GM18505 (cell line): ENCODE data around the gene PPM1A.
A peak's percentile ranks its signal among the peaks of the same experiment; 100 is the strongest.
"Not testable (repeated sequence)": the region's sequence is repeated elsewhere in the genome, so short reads cannot be mapped to it uniquely, and the experiment has no call there.

ENCODE experiments used
- ATAC-seq: cut with Tn5 transposase; IDR thresholded peaks from one replicate; pipeline ENCODE4 v1.9.1; 2021; ENCODE audit not compliant: unreplicated experiment
- POLR2A ChIP-seq: IDR thresholded peaks from 4 replicates; pipeline ENCODE4 v1.6.1; 2011; ENCODE audit warnings: borderline replicate concordance; ENCODE audit not compliant: insufficient read depth, insufficient read length; ENCODE audit errors: extremely low read depth

PPM1A gene

DNA sequence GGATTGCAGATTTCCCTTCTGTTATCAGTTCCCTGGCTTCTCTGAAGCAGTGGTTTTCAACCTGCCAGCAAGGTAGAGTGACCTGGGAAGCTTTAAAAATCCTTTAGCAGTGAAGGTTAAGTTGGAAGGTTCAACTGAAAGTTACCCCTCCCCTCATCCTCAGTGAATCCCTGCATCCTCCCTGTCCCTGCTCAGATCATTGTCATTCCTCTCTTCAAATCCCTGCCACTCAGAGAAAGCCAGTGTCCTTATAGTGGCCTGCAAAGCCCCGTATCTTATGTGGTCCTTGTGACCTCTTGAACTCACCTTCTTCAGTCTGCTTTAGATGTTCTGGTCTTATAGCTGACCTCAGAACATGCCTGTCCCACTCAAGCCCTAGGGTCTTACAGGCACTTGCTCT lies 53.6 kb downstream of the PPM1A start:
- no peak for ATAC-seq
- no peak for TF ChIP-seq POLR2A

DNA sequence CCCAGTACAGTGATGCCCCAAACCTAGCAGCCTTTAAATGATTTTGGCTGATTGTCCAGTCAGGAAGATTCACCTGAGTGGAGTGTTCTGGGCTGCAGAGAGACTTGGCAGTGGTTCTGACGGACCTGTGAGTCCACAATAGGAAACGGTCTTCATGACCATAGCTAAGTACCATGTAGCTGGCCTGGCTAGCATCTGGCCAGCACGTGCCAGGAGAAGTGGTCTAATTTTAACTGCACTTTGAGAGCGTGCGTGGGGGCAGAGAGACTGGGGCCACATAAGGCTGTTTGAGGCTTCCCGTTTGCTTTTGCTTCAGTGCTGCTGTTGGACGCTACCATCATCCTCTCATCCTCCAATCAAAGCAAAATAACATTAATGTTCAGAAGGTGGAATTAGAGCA lies 54.7 kb downstream of the PPM1A start:
- no peak for ATAC-seq
- no peak for TF ChIP-seq POLR2A

DNA sequence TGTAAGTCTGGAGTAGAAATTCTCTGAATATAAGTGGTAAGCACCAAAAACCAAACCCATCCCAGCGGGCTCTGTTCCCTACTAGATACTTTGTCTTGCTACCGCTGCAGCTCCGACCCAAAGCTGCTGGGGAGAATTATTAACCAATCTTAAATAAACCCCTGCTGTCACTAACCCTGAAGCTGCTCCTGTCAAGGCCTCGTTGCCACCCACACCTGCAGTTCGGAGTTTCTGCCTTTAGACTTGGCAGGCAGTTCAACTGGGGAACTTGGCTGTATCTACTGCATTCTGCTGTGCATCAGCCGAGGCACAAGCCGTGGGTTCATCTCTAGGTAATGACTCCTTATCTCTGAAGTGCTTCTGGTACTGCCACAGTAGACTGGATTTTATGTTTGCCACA lies 55.5 kb downstream of the PPM1A start:
- no peak for ATAC-seq
- TF ChIP-seq POLR2A, result no peak

DNA sequence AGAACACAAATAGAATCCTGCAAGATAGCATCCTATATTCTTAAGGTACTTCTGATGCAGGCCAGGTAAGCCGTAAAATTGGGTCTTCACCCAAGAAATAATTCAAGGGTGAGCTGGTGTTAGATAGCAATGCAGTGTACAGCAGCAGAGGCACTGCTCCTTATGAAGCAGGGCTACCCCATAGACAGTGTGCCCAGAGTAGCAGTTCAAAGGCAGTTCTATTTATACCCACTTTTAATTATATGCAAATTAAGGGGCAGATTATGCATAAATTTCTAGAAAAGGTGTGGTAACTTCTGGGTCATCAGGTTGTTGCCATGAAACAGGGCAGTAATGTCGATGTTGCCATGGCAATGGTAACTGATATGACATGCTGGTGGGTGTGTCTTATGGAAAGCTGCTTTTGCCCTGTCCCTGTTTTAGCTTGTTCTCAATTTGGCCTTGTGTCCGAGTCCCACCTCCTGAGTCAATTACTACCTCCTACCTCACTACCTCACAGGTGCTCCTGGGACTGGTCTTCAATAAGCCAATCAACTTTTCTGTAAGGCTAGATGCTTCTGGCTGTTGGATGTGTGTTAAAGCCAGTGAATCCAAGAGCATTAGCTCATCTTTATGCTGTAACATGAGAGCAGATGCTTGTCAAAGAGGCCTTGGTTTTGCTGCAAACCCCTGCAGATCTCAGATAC lies 61.0 kb downstream of the PPM1A start:
- no peak for ATAC-seq
- no peak for TF ChIP-seq POLR2A

DNA sequence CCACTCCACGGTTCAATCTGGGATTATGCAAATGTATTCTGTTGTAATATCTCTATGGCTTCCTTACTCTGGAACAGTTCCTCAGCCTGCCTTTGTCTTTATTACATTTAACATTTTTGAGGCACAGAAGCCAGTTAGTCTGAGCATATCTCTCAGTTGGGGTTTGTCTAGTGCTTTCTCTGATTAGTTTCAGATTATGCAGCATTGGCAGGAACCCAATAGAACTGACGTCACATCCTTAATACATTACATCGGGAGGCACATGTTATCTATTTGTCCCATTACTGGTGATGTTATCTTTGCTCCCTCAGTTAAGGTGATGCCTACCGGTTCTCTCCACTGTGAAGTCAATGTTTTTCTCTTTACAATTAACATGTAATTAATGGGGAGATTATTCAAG lies 62.4 kb downstream of the PPM1A start:
- ATAC-seq, result no peak
- no peak for TF ChIP-seq POLR2A

DNA sequence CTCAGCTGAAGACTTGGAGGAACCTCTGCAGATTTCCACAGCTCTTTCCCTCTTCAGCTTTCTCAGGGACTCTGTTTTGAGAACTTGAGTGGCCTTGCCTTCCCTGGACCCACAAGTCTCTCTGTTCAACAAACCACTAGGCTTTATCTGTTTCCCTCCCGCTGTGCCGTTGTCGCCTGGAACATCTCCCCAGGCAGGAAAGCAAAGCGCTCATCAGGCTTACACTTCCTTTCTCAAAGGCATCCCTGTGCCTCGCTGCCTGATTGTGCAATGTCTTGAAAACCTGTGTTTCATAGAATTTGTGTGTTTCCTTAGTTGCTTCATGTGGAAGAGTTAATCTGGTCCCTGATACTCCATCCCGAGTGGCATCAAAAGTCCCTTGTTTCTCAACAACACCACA lies 64.1 kb downstream of the PPM1A start:
- ATAC-seq, result no peak

DNA sequence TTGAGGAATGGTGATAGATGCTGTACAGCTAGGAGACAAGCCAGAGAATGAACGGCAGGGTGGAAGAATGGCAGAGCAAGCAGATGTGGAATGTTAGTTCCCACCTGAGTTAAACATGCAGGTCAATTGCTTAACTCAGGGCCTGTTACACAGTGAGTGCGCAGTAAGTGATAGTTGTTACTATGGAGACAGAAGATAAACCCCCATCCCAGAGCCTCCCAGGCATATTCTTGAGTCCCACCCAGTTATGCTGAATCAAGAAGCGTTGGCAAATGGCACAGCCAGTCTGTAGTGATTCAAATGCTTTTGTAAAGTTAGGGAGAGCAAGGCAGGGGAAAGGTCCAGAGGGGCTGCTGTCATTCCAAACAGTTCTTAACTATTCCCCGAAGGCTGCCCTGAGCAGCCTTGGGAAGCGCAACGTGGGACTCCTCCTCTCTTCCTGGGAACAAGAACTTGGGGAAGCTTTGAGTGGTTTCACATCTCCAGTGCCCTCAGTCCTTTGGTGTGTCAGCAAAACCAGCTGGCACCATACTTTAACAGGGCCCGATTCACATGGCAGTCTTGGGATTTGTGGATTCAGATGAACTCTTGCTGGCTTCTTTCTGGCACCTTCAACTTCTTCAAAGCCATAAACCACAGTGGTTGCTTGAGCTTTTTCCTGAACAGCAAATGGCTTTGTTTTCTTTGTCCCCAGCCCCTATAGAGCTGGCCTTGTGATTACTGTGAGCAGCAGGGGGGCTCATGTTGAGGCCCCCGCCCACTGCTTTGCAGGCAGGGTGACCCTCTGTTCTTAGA lies 66.4 kb downstream of the PPM1A start:
- no peak for ATAC-seq
- no peak for TF ChIP-seq POLR2A

More for the DNA sequence above, 64.1 kb downstream of the PPM1A start:
- TF ChIP-seq POLR2A, result no peak

DNA sequence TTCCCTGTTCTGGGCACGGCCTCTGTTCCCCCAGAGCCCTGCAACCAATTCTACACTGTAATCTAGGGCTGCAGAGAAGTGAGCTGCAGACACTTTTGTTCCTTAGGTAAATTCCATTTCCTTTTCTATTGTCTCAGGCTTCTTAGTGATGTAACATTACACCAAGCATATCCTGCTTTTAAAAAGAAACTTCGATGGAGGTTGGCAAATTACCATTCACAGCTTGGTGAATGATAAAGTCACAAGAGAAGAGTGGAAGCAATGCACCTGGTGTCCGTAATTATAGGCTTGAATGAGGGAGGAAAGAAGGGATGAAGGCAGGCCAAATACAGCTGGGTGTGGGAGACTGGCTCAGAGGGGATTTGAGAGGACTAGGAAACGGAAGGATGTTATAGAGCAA lies 68.6 kb downstream of the PPM1A start:
- no peak for TF ChIP-seq POLR2A
- no peak for ATAC-seq

DNA sequence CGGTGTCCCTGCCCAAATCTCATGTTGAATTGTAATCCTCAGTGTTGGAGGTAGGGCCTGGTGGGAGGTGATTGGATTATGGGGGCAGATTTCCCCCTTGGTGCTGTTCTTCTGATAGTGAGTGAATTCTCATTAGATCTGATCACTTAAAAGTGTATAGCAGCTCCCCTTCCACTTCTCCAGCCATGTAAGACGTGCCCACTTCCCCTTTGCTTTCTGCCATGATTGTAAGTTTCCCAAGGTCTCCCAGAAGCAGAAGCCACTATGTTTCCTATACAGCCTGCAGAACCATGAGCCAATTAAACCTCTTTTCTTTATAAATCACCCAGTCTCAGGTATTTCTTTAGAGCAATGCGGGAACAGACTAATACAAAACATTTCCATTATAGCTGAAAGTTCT lies 71.8 kb downstream of the PPM1A start:
- ATAC-seq, result not testable (repeated sequence)

DNA sequence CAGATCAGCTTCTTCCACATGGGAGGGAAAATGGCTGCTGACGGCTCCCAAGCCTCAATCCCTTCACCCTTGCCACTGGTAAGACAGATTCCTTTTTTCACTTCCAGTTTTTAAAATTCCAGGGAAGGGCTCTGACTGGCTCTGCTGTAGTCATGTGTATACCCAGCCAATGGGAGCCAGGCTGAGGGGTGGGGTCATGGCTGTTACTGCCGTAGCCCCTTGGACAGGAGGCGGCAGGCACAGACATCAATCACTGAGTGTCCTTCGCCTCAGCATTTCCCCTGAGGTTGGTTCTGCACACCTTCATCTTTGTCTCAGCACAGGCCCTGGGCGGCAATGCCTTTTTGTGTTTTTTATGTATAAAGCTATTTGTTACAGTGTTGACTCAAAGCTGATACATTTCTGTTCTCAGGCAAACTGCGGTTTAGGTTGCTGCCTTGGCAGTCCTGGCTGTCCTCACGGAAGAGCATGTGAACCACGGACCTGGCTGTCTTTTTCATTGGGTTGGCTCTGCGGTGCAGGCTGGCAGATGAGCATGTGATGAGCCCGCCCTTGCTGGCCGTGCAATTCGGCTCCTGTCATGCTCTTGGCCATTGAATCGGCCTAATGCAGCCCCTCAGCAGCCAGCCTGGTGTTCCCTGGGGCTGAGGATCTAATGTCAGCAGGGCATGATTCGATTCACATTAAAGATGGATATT lies 74.3 kb downstream of the PPM1A start:
- no peak for ATAC-seq
- TF ChIP-seq POLR2A, result no peak

DNA sequence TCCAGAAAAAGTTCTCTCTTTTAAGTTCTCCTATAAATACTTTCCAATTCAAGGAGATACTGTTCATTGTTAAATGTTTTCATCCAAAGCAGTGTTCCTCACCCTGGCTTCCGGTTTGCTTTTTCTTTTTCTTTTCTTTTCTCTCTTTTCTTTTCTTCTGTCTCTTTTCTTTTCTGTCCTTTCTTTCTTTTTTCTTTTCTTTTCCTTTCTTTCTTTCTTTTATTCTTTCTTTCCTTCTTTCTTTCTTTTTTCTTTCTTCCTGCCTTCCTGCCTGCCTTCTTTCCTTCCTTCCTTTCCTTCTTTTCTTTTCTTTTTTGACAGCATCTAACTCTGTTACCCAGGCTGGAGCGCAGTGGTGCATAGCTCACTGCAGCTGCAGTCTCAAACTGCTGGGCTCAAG lies 75.8 kb downstream of the PPM1A start:
- ATAC-seq, result no peak
- no peak for TF ChIP-seq POLR2A

DNA sequence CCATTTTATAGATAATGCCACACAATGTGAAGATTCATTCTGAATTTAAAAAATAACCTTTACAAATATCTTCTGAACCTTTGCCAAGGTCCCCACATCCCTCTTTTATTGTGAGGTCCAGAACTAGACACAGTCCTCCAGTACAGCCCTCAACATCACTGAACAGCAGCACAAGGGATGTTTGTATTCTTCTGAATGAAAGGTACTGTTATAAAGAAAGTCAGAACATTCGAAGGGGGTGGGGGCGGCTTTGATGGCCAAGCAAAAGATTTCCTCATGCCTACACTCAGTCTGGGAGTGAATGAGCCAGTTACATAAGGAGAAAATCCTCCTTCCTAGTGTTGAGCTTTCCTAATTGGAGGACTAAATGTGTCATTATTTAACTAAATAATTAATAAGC lies 77.3 kb downstream of the PPM1A start:
- no peak for TF ChIP-seq POLR2A
- no peak for ATAC-seq

DNA sequence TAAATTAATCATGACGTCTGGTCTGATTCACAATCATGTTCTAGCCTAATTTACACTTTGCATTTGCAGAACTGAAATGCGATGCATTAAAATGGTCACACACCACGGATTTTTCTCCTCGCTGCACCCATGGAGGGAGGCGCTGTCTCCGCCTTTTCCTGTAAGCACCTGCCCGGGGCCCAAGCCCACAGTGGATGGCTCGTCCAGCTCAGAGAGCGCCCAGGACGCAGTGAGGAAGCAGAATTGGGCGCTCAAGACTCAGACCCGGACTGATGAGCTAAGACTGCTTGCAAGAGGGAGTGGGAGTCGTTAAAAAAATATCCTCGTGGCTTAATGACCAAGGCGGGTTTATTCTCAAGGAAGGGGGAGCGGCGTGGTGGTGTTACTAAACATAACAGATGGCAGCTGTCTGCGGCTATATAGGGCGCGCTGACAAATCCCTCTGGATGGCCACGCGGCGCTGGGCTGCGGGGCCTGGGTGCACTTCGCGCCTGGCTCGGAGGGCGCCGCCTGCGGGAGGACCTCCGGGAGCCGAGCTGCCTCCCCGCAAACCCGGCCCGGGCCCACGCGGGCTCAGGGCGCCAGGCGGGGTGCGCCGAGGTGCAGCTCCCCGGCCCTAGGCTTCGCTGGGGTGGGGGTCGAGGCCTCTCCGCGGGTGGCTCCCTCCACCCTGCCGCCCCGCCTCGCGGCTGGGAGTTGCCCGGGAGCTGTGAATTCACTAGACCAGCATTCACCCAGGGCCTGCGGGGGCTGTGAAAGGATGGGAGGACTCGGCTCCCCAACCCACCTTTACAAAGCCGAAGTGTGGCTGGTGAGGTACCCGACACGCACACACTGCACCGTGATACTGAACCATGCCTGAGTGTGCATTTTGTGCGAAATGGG lies 78.7 kb downstream of the PPM1A start:
- TF ChIP-seq POLR2A, result peak; percentile 71
- ATAC-seq, result peak; percentile 69
